ENCODE measurements around the gene ZNF428. TPM values are rescaled to one million over a fixed set of nuclear protein-coding genes. Genes with fewer than 3 reads are reported as not detected.

The ZNF428 gene
- total and polyA plus RNA-seq, 2 of the 8 experiments (the other 6 are each of a cell fraction or from before 2014, with no cell fraction given): 7.8 to 16.7 TPM

DNA sequence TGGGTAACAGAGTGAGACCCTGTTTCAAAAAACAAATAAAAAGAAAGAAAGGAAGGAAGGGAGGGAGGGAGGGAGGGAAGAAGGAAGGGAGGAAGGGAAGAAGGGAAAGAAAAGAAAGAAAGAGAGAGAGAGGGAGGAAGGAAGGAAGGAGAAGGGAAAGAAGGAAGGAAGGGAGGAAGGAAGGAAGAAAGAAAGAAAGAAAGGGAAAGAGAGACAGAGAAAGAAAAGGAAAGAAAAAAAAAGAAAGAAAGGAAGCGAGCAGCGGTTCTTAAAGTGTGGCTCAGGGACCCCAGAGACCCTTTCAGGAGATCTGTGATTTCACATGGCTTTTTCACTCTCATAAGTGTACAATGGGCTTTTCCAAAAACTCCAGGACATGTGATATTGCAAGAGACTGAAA lies 30.1 kb upstream of the ZNF428 start:
- Histone ChIP-seq H2BK12ac (ENCODE audit: low read depth, low read length) (no peak overlapping the region), H2BK15ac (ENCODE audit: low read length) (no peak overlapping the region), H3K23ac (ENCODE audit: insufficient read length) (no peak overlapping the region), H2BK120ac (replicated peaks; ENCODE audit: low read depth, low read length) (no peak overlapping the region), H3K23me2 (ENCODE audit: low read depth, low read length) (no peaks in the 10 kb centered on the region), H3K14ac (ENCODE audit: insufficient read length) (no peak overlapping the region), H4K8ac (ENCODE audit: extremely low read depth, insufficient read depth, low read length) (no peak overlapping the region), H3K27ac (ENCODE audit: low read depth, low read length) (no peak overlapping the region), H2AK5ac (ENCODE audit: low read depth, low read length) (no peak overlapping the region), H3K79me2 (ENCODE audit: control insufficient read depth in 1 of 2, insufficient read depth in 2 of 2, low read length in 2 of 2) (no peaks in the 10 kb centered on the region), H3K9me3 (ENCODE audit: insufficient read depth in 2 of 2, low read depth in 1 of 2, low read length in 1 of 2) (no peaks in the 10 kb centered on the region; a peak in 1 of 4 replicates), H3K9ac (replicated peaks in 1 of 4; ENCODE audit: extremely low read depth in 1 of 4, low read depth in 3 of 4, low read length in 3 of 4) (no peak overlapping the region), H3K4ac (replicated peaks; ENCODE audit: insufficient read length, low read depth, low read length) (no peak overlapping the region), H3K36me3 (ENCODE audit: control insufficient read depth in 2 of 4, insufficient read depth in 4 of 4, low read length in 3 of 4) (peaks cover 4 to 14% (median 6%) of the 10 kb centered on the region in 4 experiments; a peak in 5 of 8 replicates), H4K20me1 (replicated peaks in 1 of 2; ENCODE audit: control insufficient read depth in 1 of 2, insufficient read depth in 2 of 2, low read length in 2 of 2) (no peaks in the 10 kb centered on the region), H3K18ac (ENCODE audit: extremely low read depth, low read length) (no peak overlapping the region), H3K56ac (replicated peaks; ENCODE audit: insufficient read length, low read depth, low read length) (no peak overlapping the region), H3K27me3 (replicated peaks in 1 of 4; ENCODE audit: control insufficient read depth in 3 of 4, extremely low read depth in 1 of 4, insufficient read depth in 3 of 4, low read length in 3 of 4) (no peaks in the 10 kb centered on the region), H3K4me1 (replicated peaks in 1 of 4; ENCODE audit: control insufficient read depth in 3 of 4, insufficient read depth in 4 of 4, low read length in 3 of 4) (no peaks in the 10 kb centered on the region; a peak in 1 of 7 replicates), H3K79me1 (ENCODE audit: low read depth, low read length) (no peaks in the 10 kb centered on the region), H2AFZ (ENCODE audit: low read length) (no peak overlapping the region), H4K91ac (replicated peaks; ENCODE audit: insufficient read length, low read length) (no peak overlapping the region), H3K4me3 (ENCODE audit: extremely low read depth in 1 of 4, insufficient read depth in 2 of 4, low read depth in 3 of 4, low read length in 4 of 4) (no peak overlapping the region), H4K5ac (ENCODE audit: insufficient read length, low read depth, low read length) (no peak overlapping the region), H3K4me2 (ENCODE audit: insufficient read depth in 1 of 2, low read depth in 2 of 2, low read length in 2 of 2) (no peak overlapping the region), H2BK20ac (ENCODE audit: low read length) (no peak overlapping the region), H2BK5ac (ENCODE audit: low read depth, low read length) (no peak overlapping the region)
- TF ChIP-seq GTF2F1 (IDR thresholded peaks at IDR 0.05; ENCODE audit: borderline replicate concordance, low read depth, low read length) (no peak), CTBP2 (IDR thresholded peaks at IDR 0.05; ENCODE audit: borderline replicate concordance, insufficient read depth, insufficient read length, low read length) (no peak), HDAC6 (IDR thresholded peaks at IDR 0.05; ENCODE audit: low read depth, low read length) (no peak), RAD21 (IDR thresholded peaks at IDR 0.05 in 1 of 2, conservative IDR thresholded peaks at IDR 0.05 in 1 of 2; ENCODE audit: low read depth in 2 of 2, low read length in 2 of 2) (no peak), TCF12 (IDR thresholded peaks at IDR 0.05; ENCODE audit: low read depth, low read length) (no peak)
- TF ChIP-seq, protein P1, sequence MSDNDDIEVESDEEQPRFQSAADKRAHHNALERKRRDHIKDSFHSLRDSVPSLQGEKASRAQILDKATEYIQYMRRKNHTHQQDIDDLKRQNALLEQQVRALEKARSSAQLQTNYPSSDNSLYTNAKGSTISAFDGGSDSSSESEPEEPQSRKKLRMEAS (IDR thresholded peaks at IDR 0.05): no peak
- TF ChIP-seq, protein P2, sequence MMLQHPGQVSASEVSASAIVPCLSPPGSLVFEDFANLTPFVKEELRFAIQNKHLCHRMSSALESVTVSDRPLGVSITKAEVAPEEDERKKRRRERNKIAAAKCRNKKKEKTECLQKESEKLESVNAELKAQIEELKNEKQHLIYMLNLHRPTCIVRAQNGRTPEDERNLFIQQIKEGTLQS (IDR thresholded peaks at IDR 0.05; ENCODE audit: insufficient read depth, low read depth, low read length): no peak
- DNase-seq (ENCODE audit: low read depth in 1 of 2, low spot score in 2 of 2) (no peak), FAIRE-seq (no peak)
- WGBS, 2 experiments (ENCODE audit: extremely low coverage in 1 of 2, insufficient coverage in 1 of 2, insufficient read length in 1 of 2, insufficient replicate concordance in 2 of 2, low coverage in 1 of 2, low lambda C conversion rate in 2 of 2, missing lambda C conversion rate in 1 of 2): 80% methylated on average over 1 of the region's 2 CpGs; no CpG with 5 or more reads in 1 of the 2 experiments
- POLR2A ChIA-PET (ENCODE audit: partially characterized antibody): interaction anchor here (1.1 kb wide), 1 partner anchor 19 kb away, joined by 3 read pairs; no protein-coding TSS in a partner anchor
- CTCF ChIA-PET (ENCODE audit: partially characterized antibody): interaction anchor here (0.7 to 1.1 kb wide), 3 partner anchors 12 to 144 kb away, joined by 3 read pairs; no protein-coding TSS in a partner anchor
